H9 (cell line): Measurements from ENCODE around the gene PXDN. TPM values are rescaled to one million over a fixed set of nuclear protein-coding genes. Genes with fewer than 3 reads are reported as not detected.
"Not testable (repeated sequence)": the region's sequence is repeated elsewhere in the genome, so short reads cannot be mapped to it uniquely, and the experiment has no call there.

Source experiments
- DNase-seq: peaks from one replicate; pipeline ENCODE4 v3.0.0-alpha.2; 2017
- H2AFZ ChIP-seq: one replicate; pipeline ENCODE4 v1.6.1; 2013; ENCODE audit warnings: mild to moderate bottlenecking, low read length, control low read depth, moderate library complexity
- H2AK5ac ChIP-seq: 2 replicates; pipeline ENCODE4 v1.6.1; 2013; ENCODE audit warnings: low read length, control low read depth, mixed read lengths; ENCODE audit not compliant: insufficient read length
- H2BK120ac ChIP-seq: one replicate; pipeline ENCODE4 v1.6.1; 2013; ENCODE audit warnings: low read depth, mild to moderate bottlenecking, low read length, control low read depth, inconsistent platforms; ENCODE audit not compliant: poor library complexity, severe bottlenecking
- H2BK12ac ChIP-seq: 2 replicates; pipeline ENCODE4 v1.6.1; 2013; ENCODE audit warnings: low read length, control low read depth, mixed read lengths, low read depth; ENCODE audit not compliant: insufficient read length
- H2BK15ac ChIP-seq: 2 replicates; pipeline ENCODE4 v1.6.1; 2013; ENCODE audit warnings: low read depth, low read length, control low read depth
- H2BK20ac ChIP-seq: one replicate; pipeline ENCODE4 v1.6.1; 2013; ENCODE audit warnings: low read depth, mild to moderate bottlenecking, low read length, control low read depth, inconsistent platforms; ENCODE audit not compliant: poor library complexity, severe bottlenecking
- H2BK5ac ChIP-seq: 2 replicates; pipeline ENCODE4 v1.6.1; 2013; ENCODE audit warnings: low read length, control low read depth, mixed read lengths; ENCODE audit not compliant: insufficient read length
- H3K14ac ChIP-seq: 2 replicates; pipeline ENCODE4 v1.6.1; 2013; ENCODE audit warnings: low read length, control low read depth; ENCODE audit not compliant: insufficient read depth
- H3K18ac ChIP-seq: 2 replicates; pipeline ENCODE4 v1.6.1; 2013; ENCODE audit warnings: low read depth, mild to moderate bottlenecking, mixed read lengths, low read length, control low read depth; ENCODE audit not compliant: insufficient read length
- H3K23ac ChIP-seq: 2 replicates; pipeline ENCODE4 v1.6.1; 2013; ENCODE audit warnings: low read length, control low read depth, mixed read lengths, low read depth; ENCODE audit not compliant: insufficient read length
- H3K23me2 ChIP-seq: 2 replicates; pipeline ENCODE4 v1.6.1; 2013; ENCODE audit warnings: low read depth, mild to moderate bottlenecking, mixed read lengths, low read length, control low read depth; ENCODE audit not compliant: insufficient read length, poor library complexity, severe bottlenecking
- H3K27ac ChIP-seq: 2 replicates; pipeline ENCODE4 v1.5.1; 2013; ENCODE audit warnings: low read length, control low read depth, mixed read lengths, low read depth; ENCODE audit not compliant: insufficient read length
- H3K27me3 ChIP-seq: 2 replicates; pipeline ENCODE4 v1.6.1; 2013; ENCODE audit warnings: low read length, control low read depth, inconsistent platforms; ENCODE audit not compliant: insufficient read depth
- H3K4ac ChIP-seq: 2 replicates; pipeline ENCODE4 v1.6.1; 2013; ENCODE audit warnings: low read depth, mild to moderate bottlenecking, control low read depth, inconsistent platforms, low read length, moderate library complexity
- H3K4me1 ChIP-seq: 2 replicates; pipeline ENCODE4 v1.6.1; 2013; ENCODE audit warnings: low read length, control low read depth, inconsistent platforms; ENCODE audit not compliant: insufficient read depth
- H3K4me2 ChIP-seq: 2 replicates; pipeline ENCODE4 v1.6.1; 2013; ENCODE audit warnings: low read length, control low read depth, mixed read lengths; ENCODE audit not compliant: insufficient read length, insufficient read depth
- H3K56ac ChIP-seq: 2 replicates; pipeline ENCODE4 v1.6.1; 2013; ENCODE audit warnings: low read depth, mild to moderate bottlenecking, mixed read lengths, low read length, control low read depth; ENCODE audit not compliant: insufficient read length
- H3K79me1 ChIP-seq: 2 replicates; pipeline ENCODE4 v1.6.1; 2013; ENCODE audit warnings: low read depth, mild to moderate bottlenecking, moderate library complexity, low read length, control low read depth, inconsistent platforms; ENCODE audit not compliant: insufficient read depth, poor library complexity, severe bottlenecking
- H3K79me2 ChIP-seq: 2 replicates; pipeline ENCODE4 v1.6.1; 2013; ENCODE audit warnings: low read length, control low read depth, inconsistent platforms; ENCODE audit not compliant: insufficient read depth
- H3K9ac ChIP-seq: 2 replicates; pipeline ENCODE4 v1.6.1; 2013; ENCODE audit warnings: low read length, control low read depth, mixed read lengths; ENCODE audit not compliant: insufficient read length; ENCODE audit errors: extremely low read depth
- H3K9me3 ChIP-seq: one replicate; pipeline ENCODE4 v1.6.1; 2013; ENCODE audit warnings: low read depth, low read length, inconsistent platforms; ENCODE audit not compliant: control insufficient read depth
- H3T11ph ChIP-seq: one replicate; pipeline ENCODE4 v1.6.1; 2013; ENCODE audit warnings: mild to moderate bottlenecking, low read length, control low read depth, inconsistent platforms
- H4K20me1 ChIP-seq: one replicate; pipeline ENCODE4 v1.6.1; 2013; ENCODE audit not compliant: control insufficient read depth, insufficient read length, insufficient read depth
- H4K5ac ChIP-seq: 2 replicates; pipeline ENCODE4 v1.6.1; 2013; ENCODE audit warnings: low read depth, mild to moderate bottlenecking, mixed read lengths, low read length, control low read depth; ENCODE audit not compliant: insufficient read length
- H4K8ac ChIP-seq: replicated peaks from 2 replicates; pipeline ENCODE4 v1.6.1; 2013; ENCODE audit warnings: low read length, control low read depth, mixed read lengths, low read depth; ENCODE audit not compliant: insufficient read length
- H4K91ac ChIP-seq: 2 replicates; pipeline ENCODE4 v1.6.1; 2013; ENCODE audit warnings: low read depth, mild to moderate bottlenecking, moderate library complexity, mixed read lengths, low read length, control low read depth; ENCODE audit not compliant: insufficient read length
- H3K27ac Mint-ChIP-seq, 3 experiments: 2 replicates in 2 of 3; 3 replicates in 1 of 3; pipeline ENCODE4 v1.8.0; 2020 to 2021; ENCODE audit warnings: mixed read lengths in 3 of 3, mild to moderate bottlenecking in 1 of 3, moderate library complexity in 1 of 3
- H3K27me3 Mint-ChIP-seq: 2 replicates; pipeline ENCODE4 v1.8.0; 2021; ENCODE audit warnings: low read depth, mild to moderate bottlenecking, moderate library complexity, mixed read lengths
- H3K36me3 Mint-ChIP-seq, 3 experiments: 2 replicates in 2 of 3; 3 replicates in 1 of 3; pipeline ENCODE4 v1.8.0; 2020 to 2021; ENCODE audit warnings: low read depth in 3 of 3, mixed read lengths in 3 of 3; ENCODE audit not compliant: insufficient read depth in 1 of 3
- H3K4me1 Mint-ChIP-seq, 2 experiments: 2 replicates each; pipeline ENCODE4 v1.8.0; 2020; ENCODE audit warnings: mixed read lengths in 2 of 2
- H3K4me3 Mint-ChIP-seq, 2 experiments: 2 replicates in 1 of 2; 3 replicates in 1 of 2; pipeline ENCODE4 v1.8.0; 2020 to 2021; ENCODE audit warnings: mild to moderate bottlenecking in 2 of 2, mixed read lengths in 2 of 2, moderate library complexity in 1 of 2
- H3K9me3 Mint-ChIP-seq, 2 experiments: 2 replicates in 1 of 2; 3 replicates in 1 of 2; pipeline ENCODE4 v1.8.0; 2020; ENCODE audit warnings: mild to moderate bottlenecking in 2 of 2, mixed read lengths in 2 of 2, moderate library complexity in 1 of 2
- CTCF ChIP-seq: fragments of 200-600 bp; sonication (generic); conservative IDR thresholded peaks from 3 replicates; pipeline ENCODE4 v1.8.0; 2021; ENCODE audit warnings: antibody characterized with exemption, mild to moderate bottlenecking
- WGBS: extraction: QIAGEN DNeasy Blood & Tissue Kit; methylation state at CpG from one replicate; pipeline ENCODE4 v1.1.7; 2013; ENCODE audit warnings: missing lambda C conversion rate, low lambda C conversion rate, mixed read lengths; ENCODE audit not compliant: insufficient read length; ENCODE audit errors: extremely low coverage; 5-methylcytosine and 5-hydroxymethylcytosine counted together
- total RNA-seq: library from RNA; stranded (reverse); gene quantifications from 2 replicates; pipeline ENCODE4 v1.2.1, GENCODE V29; 2021

PXDN gene
- total RNA-seq, 1 experiment from 2014 or later, result 146 TPM

- Histone ChIP-seq H4K5ac (no peak overlapping the region), H4K20me1 (peaks cover 7% of the 10 kb centered on the region), H2BK15ac (no peak overlapping the region), H3K23me2 (no peaks in the 10 kb centered on the region), H4K8ac (no peak overlapping the region), H3K4ac (no peak overlapping the region), H3K79me2 (peaks cover 5% of the 10 kb centered on the region; the same call in 1 of the 2 replicates), H3K27ac (no peak overlapping the region), H2BK120ac (no peak overlapping the region), H3K9me3 (no peaks in the 10 kb centered on the region), H3K9ac (no peak overlapping the region), H3K56ac (no peak overlapping the region), H2BK20ac (no peak overlapping the region), H2BK5ac (no peak overlapping the region), H2AFZ (no peak overlapping the region), H3K14ac (peak overlapping the region; percentile 1), H2BK12ac (no peak overlapping the region), H3K79me1 (no peaks in the 10 kb centered on the region), H4K91ac (no peak overlapping the region), H2AK5ac (no peak overlapping the region), H3K27me3 (no peaks in the 10 kb centered on the region), H3K18ac (no peak overlapping the region), H3K4me1 (peaks cover 2% of the 10 kb centered on the region; the same call in 1 of the 2 replicates), H3T11ph (no peak overlapping the region), H3K23ac (no peak overlapping the region), H3K4me2 (no peak overlapping the region)
- no CpG with 5 or more reads among the region's 9 CpGs for WGBS
- no peak for TF ChIP-seq CTCF
- H3K27ac Mint-ChIP-seq, result peak overlapping the region in 2 of 3 experiments; percentile 65 to 87; a peak in 2 of 7 replicates
- H3K27me3 Mint-ChIP-seq, result no peaks in the 10 kb centered on the region
- no peak overlapping the region; a peak in 1 of 5 replicates for H3K4me3 Mint-ChIP-seq
- no peaks in the 10 kb centered on the region; a peak in 3 of 7 replicates for H3K36me3 Mint-ChIP-seq
- peaks cover 37 to 47% of the 10 kb centered on the region in 2 experiments for H3K4me1 Mint-ChIP-seq
- H3K9me3 Mint-ChIP-seq, result no peaks in the 10 kb centered on the region
- no peak for DNase-seq
These were observed 43.3 kb downstream of the PXDN start for GRCh38 chr2:1701020-1701419.

GRCh38 chr2:1700427-1700826, 43.9 kb downstream of the PXDN start:
- H2BK12ac ChIP-seq, H3K9ac ChIP-seq, H2BK120ac ChIP-seq, H3K36me3 Mint-ChIP-seq, H3K23ac ChIP-seq, H2BK15ac ChIP-seq, H3K27ac ChIP-seq, H4K20me1 ChIP-seq, H3K4me3 Mint-ChIP-seq, H3K27me3 Mint-ChIP-seq, H3K4ac ChIP-seq, H3K79me1 ChIP-seq, H2BK20ac ChIP-seq, H3K9me3 Mint-ChIP-seq, H4K91ac ChIP-seq, H3K27me3 ChIP-seq, H2AFZ ChIP-seq, H3K4me2 ChIP-seq, H3K23me2 ChIP-seq, H4K8ac ChIP-seq, H3K79me2 ChIP-seq, H3T11ph ChIP-seq, H3K9me3 ChIP-seq, H3K4me1 ChIP-seq, H3K56ac ChIP-seq, H4K5ac ChIP-seq, H2BK5ac ChIP-seq, H2AK5ac ChIP-seq, H3K14ac ChIP-seq, H3K18ac ChIP-seq: not testable (repeated sequence)
- WGBS, result no CpG with 5 or more reads among the region's 10 CpGs
- DNase-seq, result peak; percentile 50
- peak overlapping the region in 1 of 3 experiments; percentile 87; a peak in 2 of 7 replicates for H3K27ac Mint-ChIP-seq
- peaks cover 37 to 46% of the 10 kb centered on the region in 2 experiments for H3K4me1 Mint-ChIP-seq
